ENCODE results near the gene C3orf49. TPM values are rescaled to one million over a fixed set of nuclear protein-coding genes. Genes with fewer than 3 reads are reported as not detected.

The C3orf49 gene, protein sequence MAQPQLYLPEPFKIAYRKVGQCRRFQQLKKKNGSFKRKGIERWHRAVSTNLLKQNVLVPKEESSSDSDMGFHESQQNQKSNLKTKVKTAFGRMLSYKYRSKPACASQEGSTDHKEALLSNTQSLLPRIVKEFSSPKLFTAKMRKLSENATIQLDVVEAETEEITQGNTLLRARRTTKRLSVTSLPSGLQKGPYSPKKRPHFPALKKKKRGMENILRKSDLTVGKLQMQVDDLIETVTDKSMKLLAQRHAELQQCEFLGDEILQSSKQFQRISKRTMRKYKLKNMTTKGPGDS
- not detected in 2 replicates for total RNA-seq

GRCh38 chr3:63819151-63819398, at the start of gene C3orf49:
Gene C3orf49, plus strand, starts transcription at chr3:63819299. Its CDS starts 173 bp downstream, at chr3:63819472.

DNA sequence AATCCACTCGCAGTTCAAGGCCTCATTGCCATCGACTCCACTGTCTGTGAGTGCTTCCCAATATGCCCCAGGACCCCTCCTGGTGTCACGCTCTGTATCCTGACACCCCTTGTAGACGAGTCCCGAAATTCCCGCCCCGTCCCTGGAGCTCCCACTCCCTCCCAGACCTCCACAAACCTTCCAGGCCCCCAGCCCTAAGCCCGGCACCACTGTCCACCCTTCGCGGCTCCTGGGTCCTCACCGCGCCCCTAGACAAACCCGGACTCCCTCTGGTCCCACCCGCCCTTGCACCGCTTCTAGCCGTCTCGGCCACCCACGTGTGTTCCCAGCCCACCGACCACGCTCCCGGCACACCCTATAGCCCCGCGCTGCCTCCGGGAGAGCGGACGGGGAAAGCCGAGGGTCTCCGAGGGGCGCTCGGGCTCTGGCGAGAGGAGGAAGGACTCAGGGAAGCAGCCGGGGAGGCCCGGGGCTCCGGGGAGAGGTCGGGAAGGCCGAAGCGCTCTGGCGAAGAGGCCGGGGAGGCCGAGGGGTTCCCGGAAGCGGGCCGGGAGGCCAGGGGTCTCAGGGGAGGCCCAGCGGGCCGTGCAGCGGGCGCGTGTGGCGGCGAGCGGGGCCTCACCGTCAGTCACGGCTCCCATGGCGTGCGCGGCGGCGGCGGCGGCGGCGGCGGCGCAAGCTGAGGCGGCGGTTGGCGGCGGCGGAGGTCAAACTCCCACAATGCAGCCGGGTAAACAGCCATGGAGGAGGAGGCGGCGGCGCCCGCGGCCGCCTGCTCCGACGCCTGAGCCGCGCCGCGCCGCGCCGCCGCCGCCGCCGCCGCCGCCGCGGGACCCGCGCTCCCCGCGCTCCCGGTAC, 44.3 kb downstream of the C3orf49 start, which contains the start of the genes ATXN7 and THOC7:
TSS of gene ATXN7 (plus strand) at position 718 of the 858 bp plus-strand sequence. CDS start 48,732 bp downstream, outside the sequence.
TSS of gene THOC7 (minus strand) at position 656 of the 858 bp plus-strand sequence. CDS start at position 641, 15 bp downstream.

Other genes with a start within 250 kb of the C3orf49 start
- not detected in 2 replicates for gene SNTN, start 166.6 kb upstream of the C3orf49 start, total RNA-seq
- gene THOC7, start 44.5 kb downstream of the C3orf49 start, total RNA-seq: 44.5 and 54.8 TPM in 2 replicates
- gene ATXN7, start 44.6 kb downstream of the C3orf49 start, total RNA-seq: 8.1 and 10.1 TPM in 2 replicates
- gene SCAANT1, start 93.1 kb downstream of the C3orf49 start, total RNA-seq: not detected in 2 replicates
- 106 and 113 TPM in 2 replicates for gene PSMD6, start 204.2 kb downstream of the C3orf49 start, total RNA-seq